Adrenal gland (tissue), 5 donors: ENCODE measurements around the gene SIM2.

ENCODE experiments used
- POLR2A ChIP-seq, 2 donors: fragments of 450-650 bp; IDR thresholded peaks; one replicate each; pipeline ENCODE4 v1.6.1; 2017; ENCODE audit warnings: antibody characterized with exemption in 2 of 2, mild to moderate bottlenecking in 2 of 2, moderate library complexity in 1 of 2
- TF ChIP-seq, protein P1 (sequence below), 6 experiments: fragments of 450-650 bp in 4 of 6; fragments of 200-600 bp in 2 of 6; sonication (generic) in 1 of 6; IDR thresholded peaks; 1 replicate in 5 of 6; 2 replicates in 1 of 6; pipeline versions ENCODE4 v1.5.1 to v1.8.0; 2016 to 2021; ENCODE audit warnings: antibody characterized with exemption in 6 of 6, mild to moderate bottlenecking in 2 of 6, moderate library complexity in 1 of 6
- donor health status: DM: no; HTN: no; CAD: no.

DNA sequence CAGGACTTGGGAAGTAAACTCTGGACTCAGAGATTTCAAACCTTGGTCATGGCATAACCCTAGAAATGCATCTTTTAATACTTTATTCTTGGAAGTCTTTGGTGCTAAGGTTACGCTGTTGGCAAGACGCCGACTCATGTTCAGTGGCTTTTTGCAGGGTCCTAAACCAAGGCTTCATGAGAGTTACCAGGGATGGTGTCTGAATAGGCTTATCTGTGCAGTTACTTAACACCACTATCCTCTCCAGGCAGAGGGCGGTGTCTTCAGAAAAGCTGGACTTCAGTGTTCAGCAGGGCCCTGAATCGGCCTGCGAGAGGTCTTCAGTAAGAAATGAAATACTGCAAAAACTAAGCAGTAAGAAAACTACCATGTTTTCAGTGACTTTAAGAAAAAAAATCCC lies 58.3 kb downstream of the SIM2 start:
- TF ChIP-seq, protein P1, sequence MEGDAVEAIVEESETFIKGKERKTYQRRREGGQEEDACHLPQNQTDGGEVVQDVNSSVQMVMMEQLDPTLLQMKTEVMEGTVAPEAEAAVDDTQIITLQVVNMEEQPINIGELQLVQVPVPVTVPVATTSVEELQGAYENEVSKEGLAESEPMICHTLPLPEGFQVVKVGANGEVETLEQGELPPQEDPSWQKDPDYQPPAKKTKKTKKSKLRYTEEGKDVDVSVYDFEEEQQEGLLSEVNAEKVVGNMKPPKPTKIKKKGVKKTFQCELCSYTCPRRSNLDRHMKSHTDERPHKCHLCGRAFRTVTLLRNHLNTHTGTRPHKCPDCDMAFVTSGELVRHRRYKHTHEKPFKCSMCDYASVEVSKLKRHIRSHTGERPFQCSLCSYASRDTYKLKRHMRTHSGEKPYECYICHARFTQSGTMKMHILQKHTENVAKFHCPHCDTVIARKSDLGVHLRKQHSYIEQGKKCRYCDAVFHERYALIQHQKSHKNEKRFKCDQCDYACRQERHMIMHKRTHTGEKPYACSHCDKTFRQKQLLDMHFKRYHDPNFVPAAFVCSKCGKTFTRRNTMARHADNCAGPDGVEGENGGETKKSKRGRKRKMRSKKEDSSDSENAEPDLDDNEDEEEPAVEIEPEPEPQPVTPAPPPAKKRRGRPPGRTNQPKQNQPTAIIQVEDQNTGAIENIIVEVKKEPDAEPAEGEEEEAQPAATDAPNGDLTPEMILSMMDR (IDR thresholded peaks at IDR 0.05): no peak
- TF ChIP-seq POLR2A (IDR thresholded peaks at IDR 0.05): no peak
